Measurements from ENCODE around the gene PAXX. TPM values are rescaled to one million over a fixed set of nuclear protein-coding genes. Genes with fewer than 3 reads are reported as not detected.
A peak's percentile ranks its signal among the peaks of the same experiment; 100 is the strongest.

Gene PAXX
- total and polyA plus RNA-seq, 9 of the 15 experiments (the other 6 are each of a cell fraction or from before 2014, with no cell fraction given) = 1.2 to 175 (median 38.5) TPM

DNA sequence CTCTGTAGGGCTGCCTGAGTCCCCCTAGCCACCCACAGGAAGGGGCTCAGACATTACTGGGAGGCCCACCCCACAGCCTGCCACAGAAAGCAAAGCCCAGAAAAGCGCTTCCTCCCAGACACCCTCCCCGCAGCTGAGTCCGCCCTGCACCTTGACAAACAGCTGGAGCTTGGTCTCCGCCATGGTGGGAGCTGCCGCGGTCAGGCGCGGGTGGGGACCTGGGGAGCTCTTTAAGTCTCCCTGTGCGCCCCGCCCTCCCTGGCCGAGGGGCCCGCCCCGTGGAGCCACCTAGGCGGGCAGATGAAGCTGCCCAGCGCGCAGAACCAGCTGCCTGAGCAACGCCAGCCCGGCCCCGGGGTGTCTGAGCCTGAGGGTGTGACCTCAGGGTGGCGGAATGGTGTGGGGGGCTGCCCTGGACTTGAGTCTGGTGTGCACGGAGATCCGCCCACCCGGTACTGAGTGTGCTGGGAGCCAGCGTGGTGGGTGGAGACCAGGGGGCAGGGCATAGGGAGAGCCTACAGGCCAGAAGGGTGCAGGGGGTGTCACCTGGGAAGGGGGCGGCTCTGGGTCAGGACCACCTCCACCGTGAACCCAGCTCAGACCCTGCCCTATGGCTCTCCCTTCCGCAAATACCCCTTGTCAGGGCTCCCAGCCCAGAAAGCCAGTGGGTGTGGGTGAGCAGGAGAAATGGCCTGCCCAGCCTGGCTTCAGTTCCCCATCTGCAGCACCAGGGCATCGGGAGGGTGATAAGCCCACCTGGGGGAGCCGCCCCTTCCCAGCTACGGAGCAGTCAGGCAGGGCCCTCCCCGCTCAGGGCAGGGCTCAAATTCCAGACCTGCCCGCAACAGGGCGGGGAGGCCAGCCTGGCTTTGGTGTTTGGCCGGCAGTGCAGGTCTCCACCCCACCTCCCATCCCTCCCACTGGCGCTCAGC, 4.4 kb downstream of the PAXX start, which contains the start of gene CLIC3 (continued):
- TF ChIP-seq, protein P1, sequence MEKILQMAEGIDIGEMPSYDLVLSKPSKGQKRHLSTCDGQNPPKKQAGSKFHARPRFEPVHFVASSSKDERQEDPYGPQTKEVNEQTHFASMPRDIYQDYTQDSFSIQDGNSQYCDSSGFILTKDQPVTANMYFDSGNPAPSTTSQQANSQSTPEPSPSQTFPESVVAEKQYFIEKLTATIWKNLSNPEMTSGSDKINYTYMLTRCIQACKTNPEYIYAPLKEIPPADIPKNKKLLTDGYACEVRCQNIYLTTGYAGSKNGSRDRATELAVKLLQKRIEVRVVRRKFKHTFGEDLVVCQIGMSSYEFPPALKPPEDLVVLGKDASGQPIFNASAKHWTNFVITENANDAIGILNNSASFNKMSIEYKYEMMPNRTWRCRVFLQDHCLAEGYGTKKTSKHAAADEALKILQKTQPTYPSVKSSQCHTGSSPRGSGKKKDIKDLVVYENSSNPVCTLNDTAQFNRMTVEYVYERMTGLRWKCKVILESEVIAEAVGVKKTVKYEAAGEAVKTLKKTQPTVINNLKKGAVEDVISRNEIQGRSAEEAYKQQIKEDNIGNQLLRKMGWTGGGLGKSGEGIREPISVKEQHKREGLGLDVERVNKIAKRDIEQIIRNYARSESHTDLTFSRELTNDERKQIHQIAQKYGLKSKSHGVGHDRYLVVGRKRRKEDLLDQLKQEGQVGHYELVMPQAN (IDR thresholded peaks at IDR 0.05; ENCODE audit: borderline replicate concordance) = 0 out of 2 replicates have a peak, but pooled peaks have one; percentile 34
- TF ChIP-seq POLR2G (IDR thresholded peaks at IDR 0.05; ENCODE audit: low read depth, low read length) (peak; percentile 75), ZNF232 (CRISPR knock-in tag; IDR thresholded peaks at IDR 0.05) (no peak), EGR1 (conservative IDR thresholded peaks at IDR 0.05) (peak; percentile 47; the same call in 1 of the 2 replicates), TGIF2 (CRISPR knock-in tag; IDR thresholded peaks at IDR 0.05) (peak; percentile 95; the same call in 1 of the 2 replicates), HMGN3 (IDR thresholded peaks at IDR 0.05; ENCODE audit: borderline replicate concordance, extremely low read depth, insufficient read length, low read depth, low read length) (peak; percentile 27), SPI1 (IDR thresholded peaks at IDR 0.05; ENCODE audit: borderline replicate concordance, low read depth, low read length) (peak; percentile 33; the same call in 1 of the 2 replicates), MNT (conservative IDR thresholded peaks at IDR 0.05) (peak in 1 of 2 experiments; percentile 46; a peak in 1 of 4 replicates), SIN3A (IDR thresholded peaks at IDR 0.05; ENCODE audit: borderline replicate concordance in 2 of 2, control insufficient read depth in 1 of 2, low read depth in 2 of 2, low read length in 2 of 2) (peak; percentile 94 to 98), NRF1 (conservative IDR thresholded peaks at IDR 0.05 in 1 of 2, IDR thresholded peaks at IDR 0.05 in 1 of 2) (peak; percentile 42 to 51; a peak in 2 of 4 replicates), MAZ (CRISPR knock-in tag; conservative IDR thresholded peaks at IDR 0.05 in 1 of 2, IDR thresholded peaks at IDR 0.05 in 1 of 2) (peak; percentile 23 to 43; a peak in 1 of 4 replicates), GTF2A2 (tag; IDR thresholded peaks at IDR 0.05) (no peak), ATF7 (IDR thresholded peaks at IDR 0.05) (0 out of 2 replicates have a peak, but pooled peaks have one; percentile 17), PHB (CRISPR knock-in tag; IDR thresholded peaks at IDR 0.05) (0 out of 2 replicates have a peak, but pooled peaks have one; percentile 20), KAT8 (IDR thresholded peaks at IDR 0.05; ENCODE audit: low read depth) (no peak), MAFK (IDR thresholded peaks at IDR 0.05; ENCODE audit: low read length) (no peak), YY1 (IDR thresholded peaks at IDR 0.05; ENCODE audit: borderline replicate concordance in 1 of 3, control insufficient read depth in 1 of 3, extremely low read depth in 1 of 3, insufficient read depth in 3 of 3, insufficient read length in 1 of 3, insufficient replicate concordance in 2 of 3, low read depth in 1 of 3, low read length in 2 of 3) (peak in 2 of 3 experiments; percentile 56 to 62), ZEB2 (IDR thresholded peaks at IDR 0.05) (0 out of 2 replicates have a peak, but pooled peaks have one; percentile 23), TFAP4 (CRISPR knock-in tag; IDR thresholded peaks at IDR 0.05; ENCODE audit: borderline replicate concordance) (peak; percentile 99), GABPB1 (CRISPR knock-in tag; IDR thresholded peaks at IDR 0.05) (peak; percentile 42; the same call in 1 of the 2 replicates), ZBTB7A (IDR thresholded peaks at IDR 0.05; ENCODE audit: borderline replicate concordance, control insufficient read depth, low read depth, low read length) (peak; percentile 61)

Measured in K562 (cell line).